ENCODE data around the gene ASB18. TPM values are rescaled to one million over a fixed set of nuclear protein-coding genes. Genes with fewer than 3 reads are reported as not detected.

ASB18 gene
- polyA plus RNA-seq, 1 donor from 2014 or later = not detected

DNA sequence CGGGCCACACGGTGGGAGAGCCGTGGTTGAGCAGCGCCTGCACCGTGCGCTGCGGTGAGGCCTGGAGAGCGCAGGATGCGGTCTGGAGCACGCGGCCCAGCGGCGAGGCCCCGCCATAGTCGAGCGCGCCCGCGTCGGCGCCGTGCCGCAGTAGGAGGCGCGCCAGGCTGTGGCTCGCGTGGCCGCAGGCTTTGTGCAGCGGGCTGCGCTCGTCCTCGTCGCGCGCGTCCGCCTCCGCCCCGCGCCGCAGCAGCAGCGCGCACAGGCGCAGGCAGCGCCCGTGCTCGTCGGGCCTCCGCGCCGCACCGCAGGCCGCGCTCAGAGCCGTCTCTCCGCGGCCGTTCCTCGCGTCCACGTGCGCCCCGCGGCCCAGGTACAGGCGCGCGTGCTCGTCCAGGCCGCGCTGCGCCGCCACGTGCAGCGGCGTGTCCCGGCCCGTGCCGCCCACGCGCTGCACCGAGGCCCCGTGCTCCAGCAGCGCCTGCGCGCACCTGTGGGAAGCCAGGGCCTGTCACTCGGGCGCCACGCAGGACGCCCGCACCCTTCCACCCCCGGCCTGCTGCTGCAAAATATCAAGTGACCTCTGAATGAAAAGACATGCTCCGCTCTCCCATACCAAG is 49.7 kb downstream of the ASB18 start:
- H3K4me3 Mint-ChIP-seq = no peak overlapping the region
- H3K36me3 Mint-ChIP-seq = peaks cover 2% of the 10 kb centered on the region
- peaks cover 0 to 4% (median 0%) of the 10 kb centered on the region in 3 donors for H3K9me3 Mint-ChIP-seq
- no peaks in the 10 kb centered on the region for H3K4me1 Mint-ChIP-seq
- no peak overlapping the region for H3K27ac Mint-ChIP-seq
- peaks cover 7% of the 10 kb centered on the region for H3K27me3 Mint-ChIP-seq

DNA sequence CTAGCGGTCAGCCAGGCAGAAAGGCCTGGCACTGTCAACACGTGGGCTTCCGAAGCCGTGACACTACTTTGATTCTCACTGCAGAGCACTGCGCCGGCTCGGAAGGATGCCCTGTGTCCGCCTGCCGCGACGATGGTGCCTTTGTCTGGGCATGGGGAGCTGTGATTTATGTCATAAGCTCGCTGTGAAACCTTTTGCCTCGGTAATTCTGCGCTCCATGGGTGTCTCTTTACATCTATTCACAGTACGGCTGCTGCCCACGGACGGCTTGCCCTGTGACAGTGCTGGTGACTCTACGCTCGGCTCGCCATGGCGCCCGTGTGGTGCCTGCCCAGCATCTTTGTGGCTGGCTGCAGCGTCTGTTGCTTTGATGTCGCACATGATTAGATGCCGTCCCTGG is 52.9 kb downstream of the ASB18 start:
- H3K27me3 Mint-ChIP-seq = peaks cover 7% of the 10 kb centered on the region
- no peak overlapping the region for H3K27ac Mint-ChIP-seq
- H3K36me3 Mint-ChIP-seq = no peaks in the 10 kb centered on the region
- peaks cover 0 to 7% (median 4%) of the 10 kb centered on the region in 3 donors for H3K9me3 Mint-ChIP-seq
- no peak overlapping the region for H3K4me3 Mint-ChIP-seq
- H3K4me1 Mint-ChIP-seq = no peaks in the 10 kb centered on the region

- peaks cover 7% of the 10 kb centered on the region for H3K27me3 Mint-ChIP-seq
- no peak overlapping the region for H3K4me3 Mint-ChIP-seq
- H3K9me3 Mint-ChIP-seq = peaks cover 0 to 7% (median 4%) of the 10 kb centered on the region in 3 donors
- no peaks in the 10 kb centered on the region for H3K4me1 Mint-ChIP-seq
- no peaks in the 10 kb centered on the region for H3K36me3 Mint-ChIP-seq
- no peak overlapping the region for H3K27ac Mint-ChIP-seq
Observed at GRCh38 chr2:236210536-236210935, 53.7 kb downstream of the ASB18 start.

GRCh38 chr2:236209996-236210395 is 54.2 kb downstream of the ASB18 start:
- no peaks in the 10 kb centered on the region for H3K36me3 Mint-ChIP-seq
- H3K4me1 Mint-ChIP-seq = no peaks in the 10 kb centered on the region
- peaks cover 7% of the 10 kb centered on the region for H3K27me3 Mint-ChIP-seq
- no peak overlapping the region for H3K27ac Mint-ChIP-seq
- H3K9me3 Mint-ChIP-seq = peaks cover 0 to 7% (median 4%) of the 10 kb centered on the region in 3 donors
- H3K4me3 Mint-ChIP-seq = no peak overlapping the region

- H3K27ac Mint-ChIP-seq = no peak overlapping the region
- no peak overlapping the region for H3K4me3 Mint-ChIP-seq
- H3K9me3 Mint-ChIP-seq = peaks cover 0 to 7% (median 4%) of the 10 kb centered on the region in 3 donors
- peaks cover 7% of the 10 kb centered on the region for H3K27me3 Mint-ChIP-seq
- H3K4me1 Mint-ChIP-seq = no peaks in the 10 kb centered on the region
- H3K36me3 Mint-ChIP-seq = no peaks in the 10 kb centered on the region
Observed at GRCh38 chr2:236209535-236209934, 54.7 kb downstream of the ASB18 start.

DNA sequence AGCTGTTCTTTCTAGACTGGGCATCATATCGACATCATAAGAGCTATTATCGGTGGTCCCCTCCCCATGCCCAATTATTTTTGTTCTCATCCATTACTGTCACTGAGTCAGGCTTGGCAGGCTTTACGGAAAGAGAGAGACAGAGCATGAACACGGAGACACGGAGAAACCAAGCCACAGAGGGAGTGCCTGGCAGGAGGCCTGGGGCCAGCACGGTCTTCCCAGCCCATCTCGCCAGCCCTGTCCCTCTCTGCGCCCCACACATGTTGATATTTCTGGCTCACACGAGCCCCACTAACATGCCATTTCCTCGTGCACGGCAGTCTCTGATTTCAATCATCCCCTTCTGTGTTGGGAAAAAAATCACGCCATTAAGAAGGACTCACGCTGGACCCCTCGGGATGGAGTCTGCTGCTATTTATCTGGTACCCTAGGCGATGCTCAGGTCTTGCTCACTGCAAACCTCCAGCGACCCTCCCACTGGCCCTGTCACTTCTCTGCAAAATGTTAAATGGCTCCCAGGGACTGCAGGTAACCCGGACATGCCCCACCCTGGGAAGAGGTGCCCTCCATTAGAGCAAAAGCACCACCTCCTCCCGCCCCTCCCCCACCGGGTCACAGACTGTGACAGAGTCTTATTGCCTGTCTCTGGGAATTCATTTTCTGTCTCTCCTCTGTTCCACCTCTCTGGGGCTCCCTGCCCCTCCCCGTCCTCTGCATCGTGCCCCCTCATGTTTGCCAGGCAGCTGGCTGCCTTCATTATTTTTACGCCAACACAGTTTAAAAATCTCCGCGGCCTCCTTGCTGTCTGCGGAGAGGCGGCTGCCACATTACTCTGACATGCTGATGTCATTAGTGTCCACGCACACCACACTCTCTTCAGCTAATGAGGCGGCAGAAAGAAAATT is 55.9 kb downstream of the ASB18 start:
- Mint-ChIP-seq H3K27me3 (peaks cover 4% of the 10 kb centered on the region), H3K9me3 (peaks cover 0 to 7% (median 2%) of the 10 kb centered on the region in 3 donors), H3K36me3 (no peaks in the 10 kb centered on the region), H3K27ac (peak overlapping the region in 1 of 3 donors; percentile 14), H3K4me1 (no peaks in the 10 kb centered on the region), H3K4me3 (no peak overlapping the region)

DNA sequence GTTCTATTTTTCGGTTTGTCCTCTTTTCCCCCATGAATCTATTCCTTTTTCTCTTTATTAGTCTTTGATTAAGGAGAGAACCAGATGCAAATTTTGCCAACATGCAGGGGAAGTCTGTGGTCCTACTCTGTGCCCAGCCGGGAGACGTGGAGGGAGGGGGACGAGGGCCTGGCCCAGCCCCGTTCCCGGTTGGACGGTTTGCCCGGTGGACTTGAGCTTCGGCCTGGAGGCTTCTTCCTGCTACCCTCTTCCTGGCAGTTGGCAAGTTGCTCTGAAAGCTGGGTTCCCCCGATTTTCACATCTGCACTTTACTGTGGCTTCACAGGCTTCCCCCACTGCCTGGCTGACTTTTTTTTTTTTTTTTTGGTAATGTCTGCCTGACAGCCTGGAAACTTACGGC is 56.7 kb downstream of the ASB18 start:
- no peak overlapping the region for H3K4me3 Mint-ChIP-seq
- no peak overlapping the region for H3K27ac Mint-ChIP-seq
- H3K9me3 Mint-ChIP-seq = peaks cover 0 to 7% (median 2%) of the 10 kb centered on the region in 3 donors
- H3K27me3 Mint-ChIP-seq = peaks cover 4% of the 10 kb centered on the region
- H3K36me3 Mint-ChIP-seq = no peaks in the 10 kb centered on the region
- no peaks in the 10 kb centered on the region for H3K4me1 Mint-ChIP-seq

- peaks cover 6% of the 10 kb centered on the region for H3K27me3 Mint-ChIP-seq
- H3K36me3 Mint-ChIP-seq = no peaks in the 10 kb centered on the region
- peaks cover 2 to 7% (median 2%) of the 10 kb centered on the region in 3 donors for H3K9me3 Mint-ChIP-seq
Observed at GRCh38 chr2:236205867-236206645, 58.1 kb downstream of the ASB18 start.

DNA sequence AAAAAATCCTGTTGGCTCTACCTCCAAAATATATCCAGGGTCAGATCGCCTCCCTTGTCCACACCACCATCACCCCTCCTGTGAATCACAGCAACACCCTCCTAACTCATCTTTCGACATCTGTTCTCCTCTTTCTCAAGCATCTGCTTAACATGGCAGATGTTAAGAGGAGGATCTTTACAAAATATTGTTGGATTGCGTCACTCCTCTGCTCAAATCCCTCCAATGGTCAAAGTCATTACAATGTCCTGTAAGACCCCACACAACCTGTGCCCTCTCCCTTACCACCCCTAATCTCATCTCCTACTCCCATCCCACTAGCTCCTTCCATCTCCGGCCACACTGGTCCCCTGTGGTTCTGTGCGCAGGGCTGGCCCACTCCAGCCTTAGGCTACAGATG is 59.3 kb downstream of the ASB18 start:
- Mint-ChIP-seq H3K4me3 (no peak overlapping the region), H3K36me3 (no peaks in the 10 kb centered on the region), H3K9me3 (peaks cover 2 to 7% (median 2%) of the 10 kb centered on the region in 3 donors), H3K27ac (no peak overlapping the region), H3K27me3 (peaks cover 2% of the 10 kb centered on the region), H3K4me1 (no peaks in the 10 kb centered on the region)

More at GRCh38 chr2:236205867-236206645, 58.1 kb downstream of the ASB18 start:
- Mint-ChIP-seq H3K4me3 (no peak overlapping the region), H3K27ac (no peak overlapping the region), H3K4me1 (no peaks in the 10 kb centered on the region)

DNA sequence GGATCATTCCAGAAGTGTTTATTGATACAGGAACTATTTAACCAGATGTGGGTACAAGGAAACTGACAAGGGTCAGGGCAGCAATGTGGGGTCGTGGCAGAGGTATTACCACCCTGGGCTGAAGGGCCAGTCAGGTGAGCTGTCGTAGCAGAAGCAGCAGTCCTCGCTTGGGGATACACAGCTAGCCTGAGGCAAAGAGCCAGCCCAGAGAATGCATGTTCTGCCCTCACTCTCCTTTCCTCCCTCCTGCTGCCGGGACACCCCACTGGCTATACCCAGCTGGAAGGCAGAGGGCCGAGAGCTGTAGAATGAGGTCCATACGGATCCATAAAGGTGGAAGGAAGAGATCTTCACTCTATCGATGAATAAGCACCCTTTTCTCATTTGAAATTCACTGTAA is 63.8 kb downstream of the ASB18 start:
- Mint-ChIP-seq H3K4me1 (no peaks in the 10 kb centered on the region), H3K4me3 (no peak overlapping the region), H3K9me3 (peaks cover 0 to 2% (median 0%) of the 10 kb centered on the region in 3 donors), H3K27me3 (peaks cover 2% of the 10 kb centered on the region), H3K27ac (no peak overlapping the region), H3K36me3 (no peaks in the 10 kb centered on the region)

DNA sequence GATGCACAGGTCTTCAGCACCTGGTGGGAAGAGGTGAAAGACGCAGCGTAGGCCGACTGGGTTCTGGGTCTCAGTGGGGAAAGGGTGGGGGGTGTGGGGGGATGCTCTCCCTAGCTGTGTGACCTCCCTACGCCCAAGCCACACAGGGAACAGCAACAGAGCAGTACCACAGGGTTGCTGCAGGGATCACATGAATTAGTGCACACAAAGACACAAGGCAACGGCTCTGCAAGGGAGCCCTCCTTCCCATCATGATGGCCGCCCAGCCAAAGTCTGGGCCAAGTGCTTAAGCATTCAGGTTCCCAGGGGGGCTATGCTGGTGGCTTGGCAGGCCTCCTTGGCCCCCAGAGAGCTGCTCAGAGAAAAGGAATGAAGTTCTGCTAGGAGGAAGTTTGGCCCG is 67.8 kb downstream of the ASB18 start:
- peaks cover 0 to 3% (median 0%) of the 10 kb centered on the region in 3 donors for H3K9me3 Mint-ChIP-seq
- no peaks in the 10 kb centered on the region for H3K4me1 Mint-ChIP-seq
- no peak overlapping the region for H3K4me3 Mint-ChIP-seq
- no peaks in the 10 kb centered on the region for H3K27me3 Mint-ChIP-seq
- H3K27ac Mint-ChIP-seq = no peak overlapping the region
- peaks cover 1% of the 10 kb centered on the region for H3K36me3 Mint-ChIP-seq

- H3K27me3 Mint-ChIP-seq = no peaks in the 10 kb centered on the region
- H3K27ac Mint-ChIP-seq = no peak overlapping the region
- no peaks in the 10 kb centered on the region for H3K4me1 Mint-ChIP-seq
- H3K36me3 Mint-ChIP-seq = peaks cover 1% of the 10 kb centered on the region
- no peak overlapping the region for H3K4me3 Mint-ChIP-seq
- peaks cover 0 to 3% (median 0%) of the 10 kb centered on the region in 3 donors for H3K9me3 Mint-ChIP-seq
Observed at GRCh38 chr2:236195726-236196125, 68.5 kb downstream of the ASB18 start.

DNA sequence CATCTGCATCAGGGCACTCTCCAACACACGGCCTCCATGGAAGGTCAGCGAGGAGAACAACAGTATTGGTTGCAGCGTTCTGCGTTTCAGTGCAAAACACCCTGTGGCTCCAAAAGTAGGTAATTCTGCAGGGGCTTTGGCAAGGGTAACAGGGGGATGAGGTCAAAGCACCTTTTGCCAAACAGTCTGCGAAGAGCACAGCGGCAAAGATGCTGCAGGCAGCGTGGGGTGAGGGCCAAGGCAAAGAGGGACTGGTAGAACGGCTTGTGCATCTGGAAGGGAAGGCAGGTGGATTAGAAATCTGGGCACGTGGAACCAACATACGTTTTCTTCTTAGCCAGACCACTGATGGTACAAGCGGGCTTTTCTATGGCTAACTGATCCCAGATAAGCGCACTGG is 69.4 kb downstream of the ASB18 start:
- no peaks in the 10 kb centered on the region for H3K4me1 Mint-ChIP-seq
- no peak overlapping the region for H3K4me3 Mint-ChIP-seq
- no peak overlapping the region for H3K27ac Mint-ChIP-seq
- no peaks in the 10 kb centered on the region for H3K27me3 Mint-ChIP-seq
- peaks cover 0 to 3% (median 0%) of the 10 kb centered on the region in 3 donors for H3K9me3 Mint-ChIP-seq
- H3K36me3 Mint-ChIP-seq = peaks cover 1% of the 10 kb centered on the region

- no peaks in the 10 kb centered on the region for H3K4me1 Mint-ChIP-seq
Observed at GRCh38 chr2:236193026-236193425, 71.2 kb downstream of the ASB18 start.

DNA sequence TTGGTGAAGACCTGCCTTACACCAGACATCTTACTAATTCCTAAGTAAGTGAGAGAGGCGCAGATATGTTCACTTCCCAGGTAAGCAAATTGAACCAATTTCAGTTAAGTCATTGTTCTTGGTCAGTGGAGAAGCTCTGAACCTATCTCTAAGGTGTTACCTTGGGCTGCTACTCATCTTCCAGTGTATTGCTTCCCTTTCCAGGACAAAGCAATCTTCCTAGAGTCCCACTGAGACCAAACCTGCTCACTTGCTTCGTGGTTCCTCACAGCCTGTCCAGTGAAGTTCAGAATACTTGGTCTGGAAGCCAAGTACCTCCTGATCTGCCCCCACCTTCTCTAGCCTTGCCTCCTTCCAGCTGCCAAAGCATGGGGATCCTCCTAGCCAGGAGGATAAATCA is 73.5 kb downstream of the ASB18 start:
- Mint-ChIP-seq H3K4me3 (no peak overlapping the region), H3K9me3 (peaks cover 0 to 10% (median 0%) of the 10 kb centered on the region in 3 donors), H3K27ac (no peak overlapping the region), H3K4me1 (no peaks in the 10 kb centered on the region), H3K36me3 (peaks cover 4% of the 10 kb centered on the region), H3K27me3 (no peaks in the 10 kb centered on the region)

More at GRCh38 chr2:236193026-236193425, 71.2 kb downstream of the ASB18 start:
- Mint-ChIP-seq H3K36me3 (peaks cover 1% of the 10 kb centered on the region), H3K9me3 (peaks cover 0 to 3% (median 0%) of the 10 kb centered on the region in 3 donors), H3K27ac (no peak overlapping the region), H3K4me3 (no peak overlapping the region), H3K27me3 (no peaks in the 10 kb centered on the region)
